NCI-H526 (cell line): ENCODE measurements around the gene ERMP1.
"Not testable (repeated sequence)": the region's sequence is repeated elsewhere in the genome, so short reads cannot be mapped to it uniquely, and the experiment has no call there.

Experiments used
- DNase-seq, 2 experiments: peaks; one replicate each; lab custom pipeline; 2025; lab: John Stamatoyannopoulos, UW

ERMP1 gene

GRCh38 chr9:5819174-5819573 is 13.7 kb downstream of the ERMP1 start:
- no peak for DNase-seq

GRCh38 chr9:5818424-5819142 is 14.3 kb downstream of the ERMP1 start:
- no peak for DNase-seq

- no peak for DNase-seq
Observed at GRCh38 chr9:5817862-5818261, 15.1 kb downstream of the ERMP1 start.

DNA sequence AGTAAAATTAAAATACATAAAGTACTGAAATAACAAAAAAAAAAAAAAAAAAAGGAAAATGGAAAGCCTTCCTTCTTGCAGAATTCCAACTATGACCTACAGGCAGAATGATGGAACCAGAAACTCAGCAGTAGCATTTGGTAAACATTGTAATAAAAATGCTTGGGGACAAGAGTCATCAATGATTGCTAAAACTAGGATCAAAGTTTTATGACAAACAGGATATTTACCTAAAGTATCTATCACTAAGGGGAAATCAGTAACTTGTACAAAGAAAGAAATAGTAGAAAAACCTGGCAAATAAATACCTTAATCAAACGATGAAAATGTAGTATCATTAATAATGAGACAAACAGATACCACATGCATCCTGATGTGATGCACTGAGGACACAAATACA is 17.5 kb downstream of the ERMP1 start:
- no peak for DNase-seq

DNA sequence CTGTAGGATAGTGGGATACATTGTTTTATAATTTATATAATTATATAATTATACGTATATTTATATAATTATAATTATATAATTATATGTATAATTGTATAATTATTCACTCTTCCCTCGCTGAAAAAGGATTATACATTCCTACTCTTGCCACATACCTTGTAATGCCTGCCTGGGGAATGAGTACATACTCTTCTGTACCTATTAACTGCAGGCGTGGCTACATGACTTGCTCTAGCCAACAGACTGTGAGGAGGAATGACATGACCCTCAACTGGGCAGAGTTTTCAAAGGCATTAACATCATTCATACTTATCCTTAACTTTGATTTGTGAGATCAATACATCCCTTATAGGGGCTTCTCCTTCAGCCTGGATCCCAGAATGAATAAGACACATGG is 19.1 kb downstream of the ERMP1 start:
- DNase-seq: no peak

DNA sequence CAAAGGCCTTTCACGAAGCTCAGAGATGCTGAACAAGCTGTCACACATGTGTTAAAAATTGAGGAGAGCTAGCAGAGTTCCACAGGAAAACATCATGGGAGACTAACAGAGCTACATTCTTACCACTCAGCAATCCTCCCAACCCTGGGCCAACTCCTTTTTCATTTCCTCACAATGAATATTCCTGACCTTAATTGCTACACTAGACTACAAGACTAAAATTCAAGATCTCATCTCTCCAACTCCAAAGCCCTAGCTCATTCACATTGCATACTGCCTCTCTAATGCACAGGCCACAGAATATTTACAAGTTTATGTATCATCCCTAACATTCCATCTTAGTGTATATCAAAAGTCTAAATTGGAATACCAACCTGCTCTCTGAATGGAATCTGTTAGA is 21.2 kb downstream of the ERMP1 start:
- no peak for DNase-seq

GRCh38 chr9:5805478-5805877 is 27.4 kb downstream of the ERMP1 start:
- no peak for DNase-seq

- no peak for DNase-seq
Observed at GRCh38 chr9:5801739-5802113, 31.2 kb downstream of the ERMP1 start.

DNA sequence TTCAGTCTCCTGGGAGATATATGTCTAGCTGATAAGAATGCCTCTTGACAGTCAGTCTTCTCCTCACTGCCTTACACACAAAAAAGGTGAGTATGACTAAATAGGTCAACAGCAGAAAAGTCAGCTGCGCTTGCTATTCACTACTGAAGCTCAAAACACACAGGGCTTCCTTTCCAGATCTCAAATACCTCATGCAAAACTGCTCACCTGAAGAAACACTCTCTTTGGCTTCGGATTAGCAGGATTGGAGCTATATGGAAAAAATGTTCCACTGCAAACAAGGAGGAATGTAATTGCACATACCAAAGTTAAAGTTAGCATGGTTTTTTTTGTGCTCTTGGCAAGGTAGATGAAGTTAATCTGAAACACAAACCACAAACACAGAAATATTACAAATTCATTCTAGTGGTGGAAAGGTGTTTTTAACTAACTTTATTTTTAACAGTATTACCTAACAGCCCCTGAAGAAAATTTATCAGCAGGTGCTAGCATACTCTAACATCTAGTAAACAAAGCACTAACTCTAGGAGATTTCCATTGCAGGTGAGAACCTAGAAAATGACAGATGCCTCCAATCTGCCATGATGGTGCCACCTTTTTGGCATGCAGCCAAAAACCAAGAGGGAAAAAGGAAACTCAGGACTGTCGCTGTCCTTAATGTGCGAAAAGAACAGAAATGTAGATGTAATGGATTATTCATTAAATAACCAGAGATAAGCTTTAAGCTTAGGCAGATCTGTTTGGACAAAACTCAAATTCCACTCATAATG is 31.8 kb downstream of the ERMP1 start:
- DNase-seq: peak; percentile 10 to 29

- not testable (repeated sequence) for DNase-seq
Observed at GRCh38 chr9:5800378-5800777, 32.5 kb downstream of the ERMP1 start.

GRCh38 chr9:5799314-5799713 is 33.6 kb downstream of the ERMP1 start:
- DNase-seq: peak; percentile 47 to 64

GRCh38 chr9:5798581-5798980 is 34.3 kb downstream of the ERMP1 start:
- DNase-seq: no peak

DNA sequence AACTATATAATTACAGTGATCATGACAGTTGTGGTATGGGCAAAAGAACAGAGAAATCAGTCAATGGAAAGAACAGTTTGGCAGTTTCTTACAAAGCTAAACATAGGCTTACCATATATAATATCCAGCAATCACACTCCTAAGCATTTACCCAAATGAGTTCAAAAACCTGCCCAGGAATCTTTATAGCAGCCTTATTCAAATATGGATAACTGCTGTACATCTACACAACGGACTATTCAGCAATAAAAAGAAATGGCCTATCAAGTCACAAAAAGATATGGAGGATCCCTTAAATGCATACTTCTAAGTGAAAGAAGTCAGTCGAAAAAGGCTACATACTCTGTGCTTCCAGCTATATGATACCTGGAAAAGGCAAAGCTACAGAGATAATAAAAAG is 36.6 kb downstream of the ERMP1 start:
- DNase-seq: peak; percentile 23 to 45

DNA sequence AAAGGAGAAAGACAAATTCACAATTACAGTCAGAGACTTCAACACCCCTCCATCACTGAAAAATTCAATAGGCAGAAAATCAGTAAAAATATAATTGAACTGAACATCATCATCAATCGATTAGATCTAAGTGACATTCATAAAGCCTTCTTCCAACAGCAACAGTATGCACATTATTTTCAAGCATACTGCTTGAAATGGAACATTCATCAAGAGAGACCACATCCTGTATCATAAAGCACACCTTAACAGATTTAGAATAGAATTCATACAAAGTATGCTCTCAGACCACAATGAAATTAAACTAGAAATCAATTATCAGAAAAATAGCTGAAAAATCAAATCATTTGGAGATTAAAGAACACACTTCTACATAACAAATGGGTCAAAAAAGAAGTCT is 39.1 kb downstream of the ERMP1 start:
- DNase-seq: no peak

DNA sequence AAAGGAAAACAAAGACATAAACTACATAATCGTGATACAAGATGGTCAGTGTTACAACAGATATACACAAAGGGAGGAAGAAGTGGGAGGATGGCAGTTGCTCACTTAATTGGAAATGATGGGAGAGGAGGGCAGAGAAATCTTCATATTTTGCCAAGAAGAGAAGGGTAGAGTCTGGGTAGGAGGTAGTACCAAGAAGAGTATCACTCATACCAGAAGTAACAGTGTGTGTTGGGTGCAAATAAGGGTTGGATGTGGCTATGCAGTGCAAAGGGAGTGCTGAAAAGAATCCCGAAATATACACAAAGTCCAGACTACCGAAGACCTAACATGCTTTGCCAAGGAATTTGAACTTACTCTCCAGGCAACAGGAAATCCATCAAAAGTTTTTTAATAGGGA is 41.0 kb downstream of the ERMP1 start:
- DNase-seq: no peak

DNA sequence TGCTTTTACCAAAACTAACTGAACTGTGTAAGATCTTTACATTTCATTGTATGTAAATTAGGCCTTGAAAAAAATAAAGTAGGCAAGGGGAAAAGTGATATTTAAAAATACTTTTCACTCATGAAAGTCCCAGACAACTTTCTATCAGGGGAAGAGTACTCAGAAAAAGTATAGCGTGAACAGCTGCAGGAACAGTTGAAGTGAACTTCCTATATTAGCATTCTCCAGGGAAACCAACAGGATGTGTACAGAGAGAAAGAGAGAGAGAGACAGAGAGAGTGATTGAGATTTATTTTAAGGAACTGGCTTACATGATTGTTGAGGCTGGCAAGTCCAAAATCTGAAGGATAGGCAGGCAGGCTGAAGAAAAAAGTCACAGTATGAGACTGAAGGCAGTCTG is 42.0 kb downstream of the ERMP1 start:
- DNase-seq: no peak

DNA sequence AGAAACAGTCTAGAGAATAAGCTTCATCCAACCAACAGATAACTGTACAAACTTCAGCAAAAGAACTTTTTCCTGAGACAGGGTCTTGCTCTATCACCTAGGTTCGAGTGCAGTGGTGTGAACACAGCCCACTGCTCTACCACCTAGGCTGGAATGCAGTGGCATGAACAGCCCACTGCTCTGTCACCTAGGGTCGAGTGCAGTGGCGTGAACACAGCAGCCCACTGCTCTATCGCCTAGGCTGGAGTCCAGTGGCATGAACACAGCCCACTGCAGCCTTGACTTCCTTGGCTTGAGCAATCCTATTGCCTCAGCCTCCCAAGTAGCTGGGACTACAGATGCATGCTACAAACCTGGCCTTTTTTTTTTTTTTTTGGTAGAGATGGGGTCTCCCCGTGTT is 43.4 kb downstream of the ERMP1 start:
- DNase-seq: no peak

DNA sequence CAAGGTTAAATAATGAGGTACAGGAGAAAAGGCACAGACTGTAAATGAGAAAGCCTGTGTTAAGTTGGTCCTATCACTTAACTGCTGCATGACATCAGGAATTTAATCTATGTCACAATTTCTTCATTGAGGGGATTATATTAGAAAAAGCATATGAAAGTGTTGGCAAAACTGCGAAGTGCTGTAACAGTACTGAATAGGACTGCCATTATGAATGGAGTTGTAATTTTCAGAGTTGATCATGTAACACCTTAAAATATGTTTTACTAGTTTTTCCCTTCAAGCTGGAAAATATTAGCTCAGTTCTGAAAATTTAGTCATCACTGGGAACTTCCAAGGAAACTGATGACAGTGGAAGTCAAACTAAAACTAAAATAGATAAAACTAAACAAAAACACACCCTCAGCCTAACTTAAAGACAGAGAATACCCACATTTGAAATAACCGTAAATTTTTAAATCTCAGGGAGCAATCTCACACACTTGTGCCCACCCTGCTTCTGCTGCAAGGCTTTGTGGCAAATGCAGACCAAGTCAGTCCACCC is 45.1 kb downstream of the ERMP1 start:
- DNase-seq: no peak

DNA sequence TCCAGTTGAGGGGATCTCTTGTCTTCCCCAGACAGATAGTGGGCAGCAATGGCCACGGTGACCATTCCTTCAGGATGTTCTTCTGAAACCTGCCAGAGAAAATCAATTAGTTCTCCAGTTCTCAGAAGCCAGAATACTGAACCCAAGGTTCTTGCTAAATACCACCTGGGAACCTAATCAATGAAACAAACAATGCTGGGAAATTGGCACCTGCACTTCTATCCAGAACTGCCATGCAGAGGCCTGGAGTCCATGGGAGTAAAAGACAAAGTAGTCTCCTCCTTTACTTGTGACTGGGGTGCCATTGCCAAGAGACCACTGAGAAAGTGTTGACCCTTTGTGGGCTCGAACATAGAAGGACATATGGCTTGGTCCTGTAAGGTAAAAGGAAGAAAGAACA is 45.7 kb downstream of the ERMP1 start:
- no peak for DNase-seq

GRCh38 chr9:5786370-5787127 is 46.4 kb downstream of the ERMP1 start:
- DNase-seq: no peak

- DNase-seq: no peak
Observed at GRCh38 chr9:5784526-5785315, 48.2 kb downstream of the ERMP1 start.

- no peak for DNase-seq
Observed at GRCh38 chr9:5783982-5784381, 48.9 kb downstream of the ERMP1 start.
